Raji (cell line): ENCODE results near the gene NUPR1.

Source experiments
- POLR2A ChIP-seq: IDR thresholded peaks from 2 replicates; pipeline ENCODE4 v1.6.1; 2011; ENCODE audit warnings: low read depth, low read length, control low read depth; ENCODE audit not compliant: insufficient read depth

The NUPR1 gene

DNA sequence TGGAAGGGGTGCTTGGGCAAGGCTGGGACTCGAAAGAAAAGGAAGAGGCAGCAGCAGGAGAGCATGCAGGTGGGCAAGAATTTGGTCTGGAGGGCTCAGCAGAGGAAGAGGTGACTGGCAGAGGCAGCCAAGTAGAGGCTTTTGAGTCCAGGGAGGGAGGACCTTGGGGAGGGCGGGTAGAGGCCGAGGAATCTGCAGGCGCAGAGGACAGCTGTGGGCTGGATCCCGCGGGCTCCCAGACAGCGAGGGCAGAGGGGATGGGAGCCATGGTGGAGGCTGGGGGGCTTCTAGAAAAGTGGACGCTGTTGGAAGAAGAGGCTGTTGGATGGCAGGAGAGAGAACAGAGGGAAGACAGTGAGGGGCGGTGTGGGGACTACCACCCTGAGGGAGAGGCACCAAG lies 41.4 kb downstream of the NUPR1 start:
- TF ChIP-seq POLR2A, result no peak

DNA sequence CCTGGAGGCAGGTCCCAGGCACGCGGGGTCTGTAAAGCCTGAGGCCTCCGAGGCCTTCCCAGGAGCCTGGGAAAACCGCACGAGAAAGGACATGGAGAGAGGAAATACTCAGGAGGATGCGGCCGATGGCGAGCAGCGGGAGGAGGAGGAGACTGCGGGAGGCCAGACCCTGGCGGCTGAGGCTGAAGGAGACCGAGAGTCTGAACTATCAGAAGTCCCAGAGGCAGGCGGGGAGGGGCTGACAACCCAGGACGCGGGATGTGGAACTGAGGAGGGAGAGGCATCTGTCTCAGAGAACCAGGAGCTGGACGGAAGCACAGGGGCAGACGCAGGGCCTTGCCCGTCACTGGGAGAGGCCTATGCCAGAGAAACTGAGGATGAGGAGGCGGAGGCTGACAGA lies 41.9 kb downstream of the NUPR1 start:
- no peak for TF ChIP-seq POLR2A

DNA sequence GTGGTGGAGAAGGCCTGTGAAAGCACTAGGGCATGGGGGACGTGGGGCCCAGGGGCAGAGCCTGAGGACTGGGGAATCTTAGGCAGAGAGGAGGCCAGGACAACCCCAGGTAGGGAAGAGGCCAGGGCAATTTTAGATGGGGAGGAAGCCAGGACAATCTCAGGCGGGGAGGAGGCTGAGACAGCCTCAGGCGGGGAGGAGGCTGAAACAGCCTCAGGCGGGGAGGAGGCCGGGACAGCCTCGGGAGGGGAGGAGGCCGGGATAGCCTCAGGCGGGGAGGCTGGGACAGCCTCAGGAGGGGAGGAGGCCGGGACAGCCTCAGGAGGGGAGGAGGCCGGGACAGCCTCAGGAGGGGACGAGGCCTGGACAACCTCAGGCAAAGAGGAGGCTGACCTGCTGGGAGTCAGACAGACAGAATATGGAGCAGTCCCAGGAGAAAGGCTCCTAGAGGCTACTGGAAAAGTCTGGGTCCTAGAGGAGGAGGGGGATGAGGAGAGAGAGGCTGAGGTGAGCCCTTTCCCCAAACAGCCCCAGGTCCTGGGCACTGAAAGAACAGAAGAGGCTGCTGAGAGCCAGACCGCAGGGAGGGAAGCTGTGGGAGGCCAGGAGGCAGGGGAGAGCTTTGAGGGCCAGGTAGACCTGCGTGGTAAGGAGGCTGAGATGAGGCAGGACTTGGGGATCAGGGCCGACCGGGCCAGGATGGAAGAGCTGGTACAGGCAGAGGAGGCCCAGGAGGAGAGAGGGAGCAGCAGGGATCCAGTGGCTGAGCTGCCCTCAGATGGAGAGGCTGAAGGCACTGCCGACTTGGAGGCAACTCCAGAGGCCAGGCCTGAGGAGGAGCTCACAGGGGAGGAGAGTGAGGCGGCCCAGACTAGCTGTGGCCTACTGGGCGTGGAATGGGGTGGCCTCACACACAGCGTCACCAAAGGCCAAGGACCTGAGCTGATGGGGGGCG lies 42.7 kb downstream of the NUPR1 start:
- no peak for TF ChIP-seq POLR2A

DNA sequence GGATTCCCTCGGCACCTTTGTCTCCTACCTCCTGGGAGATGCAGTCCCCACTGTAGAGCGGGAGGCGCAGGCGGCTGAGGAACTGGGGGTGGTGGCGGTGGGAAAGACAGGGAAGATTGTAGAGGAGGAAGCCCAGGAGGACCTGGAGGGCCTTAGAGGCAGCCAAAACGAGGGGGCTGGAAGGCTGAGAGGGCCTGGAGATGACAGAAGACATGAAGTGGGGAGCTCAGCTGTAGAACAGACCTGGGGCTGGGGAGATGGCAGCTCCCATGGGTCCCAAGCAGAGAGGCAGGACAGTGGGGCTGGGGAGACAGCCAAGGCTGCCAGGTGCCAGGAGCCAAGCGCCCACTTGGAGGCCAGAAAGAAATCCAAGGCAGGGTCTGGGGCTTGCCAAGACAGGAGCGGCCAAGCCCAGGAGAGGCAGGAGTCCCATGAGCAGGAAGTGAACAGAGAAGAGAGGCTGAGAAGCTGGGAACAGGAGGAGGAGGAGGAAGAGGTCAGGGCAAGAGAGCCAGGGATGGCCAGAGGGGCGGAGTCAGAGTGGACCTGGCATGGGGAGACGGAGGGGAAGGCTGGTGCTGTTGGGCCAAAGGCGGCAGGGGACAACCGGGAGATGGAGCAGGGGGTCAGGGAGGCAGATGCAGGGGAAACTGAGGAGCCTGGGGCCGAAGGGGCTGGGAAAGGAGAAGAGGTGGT lies 43.5 kb downstream of the NUPR1 start:
- TF ChIP-seq POLR2A, result no peak

DNA sequence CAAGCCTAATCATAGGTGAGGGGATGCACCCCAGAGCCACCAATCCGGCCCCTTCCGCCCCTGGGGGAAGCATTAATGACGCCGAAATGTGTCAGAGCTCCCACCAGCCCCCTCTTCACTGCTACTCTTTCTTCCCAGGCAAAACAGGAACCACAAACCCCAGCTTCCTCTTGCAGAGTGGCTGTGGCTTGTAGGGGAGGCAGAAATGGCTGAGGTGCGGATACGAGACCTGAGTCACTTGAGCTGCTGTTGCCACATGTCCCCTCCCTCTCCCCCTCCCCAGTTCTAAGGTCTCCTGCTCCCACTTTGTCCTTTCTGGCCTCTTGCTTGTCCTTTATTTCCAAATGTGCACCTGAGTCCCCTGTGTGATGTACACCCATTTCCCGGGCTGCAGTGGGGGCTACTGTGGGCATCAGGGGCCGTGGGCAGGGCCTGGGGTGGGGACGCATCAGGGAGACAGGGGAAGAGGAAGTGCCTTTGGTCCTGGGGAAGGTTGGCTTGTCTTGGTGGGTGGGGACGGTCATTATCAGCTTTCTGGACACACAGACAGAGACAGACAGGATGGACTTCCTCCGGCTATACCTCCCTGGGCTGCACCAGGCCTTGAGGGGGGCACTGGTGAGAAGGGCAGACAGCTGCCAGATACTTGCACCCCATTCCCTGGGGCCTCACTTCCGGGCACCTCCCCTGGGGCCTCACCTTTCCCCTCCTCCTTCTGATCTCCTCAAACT lies 44.5 kb downstream of the NUPR1 start, which contains the start of gene APOBR:
Gene APOBR (plus strand): TSS at position 523 of the 731 bp plus-strand sequence. CDS start 39 bp downstream, at position 562.
- peak; percentile 85 for TF ChIP-seq POLR2A

DNA sequence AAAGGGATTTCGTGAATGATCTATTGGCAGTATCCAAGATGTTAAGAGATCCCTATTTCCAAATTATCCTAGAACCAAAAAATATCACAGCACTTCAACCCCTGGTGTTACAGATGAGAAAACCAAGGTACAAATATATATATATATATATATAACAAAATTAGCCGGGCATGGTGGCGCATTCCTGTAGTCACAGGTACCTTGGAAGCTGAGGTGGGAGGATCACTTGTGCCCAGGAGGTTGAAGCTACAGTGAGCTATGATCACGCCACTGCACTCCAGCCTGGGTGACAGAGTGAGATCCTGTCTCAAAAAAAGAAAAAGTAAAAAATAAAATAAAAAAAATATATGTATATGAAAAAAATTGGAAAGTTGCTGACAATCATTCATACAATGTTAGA lies 46.3 kb downstream of the NUPR1 start:
- TF ChIP-seq POLR2A, result no peak

DNA sequence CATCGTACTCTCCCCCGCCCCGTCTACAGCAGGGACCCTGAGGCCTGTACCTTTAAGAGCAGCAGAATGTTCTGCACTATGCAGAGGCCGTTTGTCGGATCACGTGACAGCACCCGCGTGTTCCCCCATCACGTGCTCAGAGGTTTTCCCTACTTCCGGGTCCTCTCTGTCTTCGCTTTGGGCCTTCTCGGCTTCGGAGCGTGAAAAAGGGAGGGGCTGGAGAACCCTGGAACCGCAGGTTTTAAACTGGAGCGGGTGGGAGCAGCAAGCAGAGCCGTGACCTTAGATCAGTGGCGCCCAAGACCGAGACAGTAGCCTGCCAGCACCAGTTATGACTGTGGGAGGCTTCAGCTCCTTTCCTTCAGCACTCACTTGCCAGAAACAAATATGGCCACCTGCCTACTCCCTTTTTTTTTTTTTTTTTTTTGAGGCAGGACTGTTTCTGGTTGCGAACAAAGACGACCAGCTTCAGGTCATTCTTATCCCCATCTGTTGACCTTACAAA lies 46.8 kb downstream of the NUPR1 start, which contains the start of gene CLN3:
Gene CLN3 (minus strand): TSS at position 105 of the 505 bp plus-strand sequence. CDS start 315 bp downstream, outside the sequence.
- peak; percentile 56 for TF ChIP-seq POLR2A

DNA sequence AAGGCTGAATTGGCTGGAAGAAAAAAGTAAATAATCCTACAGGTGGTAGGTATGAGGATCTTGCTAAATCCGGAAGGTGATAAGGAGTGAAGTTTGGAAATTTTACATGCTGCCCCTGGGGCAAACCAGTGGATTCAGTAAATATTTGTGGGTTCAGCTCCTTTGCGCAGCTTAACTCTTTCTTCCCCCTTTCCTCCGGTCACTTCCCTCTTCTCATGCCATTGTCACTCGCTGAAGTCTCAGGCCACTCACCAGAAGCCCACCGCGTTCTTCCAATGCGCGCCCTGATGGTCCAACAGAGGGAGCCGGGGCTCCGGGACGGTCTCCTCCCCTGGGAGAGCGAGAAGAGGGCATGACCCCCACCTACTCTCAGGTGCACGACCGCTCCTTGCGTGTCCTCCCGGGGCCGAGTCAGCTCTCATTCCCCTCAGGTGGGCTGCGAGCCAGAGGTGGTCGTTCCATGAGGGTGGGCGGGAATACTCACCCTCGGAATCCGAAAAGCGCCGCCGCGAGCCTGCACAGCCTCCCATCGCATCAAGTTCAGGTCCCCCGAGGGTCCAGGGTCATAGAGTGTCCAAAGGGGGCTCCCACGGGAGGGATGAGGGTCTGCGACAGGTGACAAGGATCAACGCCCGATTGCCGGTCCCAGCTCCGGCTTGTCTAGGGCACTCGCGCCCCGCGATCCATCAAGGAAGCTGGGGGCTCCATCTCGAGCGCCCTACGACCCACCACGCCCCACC lies 47.4 kb downstream of the NUPR1 start:
- no peak for TF ChIP-seq POLR2A

DNA sequence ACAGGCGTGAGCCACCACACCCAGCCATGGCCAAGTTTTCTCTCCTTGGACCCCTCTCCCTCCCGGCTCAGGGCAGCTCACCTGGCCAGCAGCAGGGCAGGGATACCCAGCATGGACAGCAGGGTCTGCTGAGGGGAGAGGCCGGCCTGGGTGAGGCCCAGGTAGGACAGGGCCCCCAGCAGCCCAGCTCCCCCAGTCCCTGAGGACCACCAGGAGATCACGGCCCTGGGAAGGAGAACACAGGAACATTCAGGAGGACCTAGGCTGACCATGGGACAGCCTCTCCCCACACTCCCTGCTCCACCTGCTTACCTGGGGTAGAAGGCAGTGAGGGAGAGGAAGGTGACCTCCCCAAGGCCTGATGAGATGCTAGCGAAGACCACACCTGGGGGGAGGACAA lies 52.5 kb downstream of the NUPR1 start:
- TF ChIP-seq POLR2A, result no peak
